Naive thymus-derived CD4-positive, alpha-beta T cell (primary cell): ENCODE results near the gene FAM168A. TPM values are rescaled to one million over a fixed set of nuclear protein-coding genes. Genes with fewer than 3 reads are reported as not detected.
A peak's percentile ranks its signal among the peaks of the same experiment; 100 is the strongest.

ENCODE experiments used
- ATAC-seq: fragments of 150-1000 bp; cut with Tn5 transposase; 2 replicates; pipeline ENCODE4 v1.10.0; 2021; ENCODE audit warnings: mild to moderate bottlenecking, moderate library complexity
- CTCF ChIA-PET: fragments of 350-600 bp; sonication (Branson Sonifier 250); formaldehyde crosslinking; loops from one replicate; lab custom pipeline; 2021; ENCODE audit warnings: antibody characterized with exemption; lab: Charles Lee
- POLR2A ChIA-PET: fragments of 350-600 bp; sonication (Branson Sonifier 250); formaldehyde crosslinking; loops from one replicate; lab custom pipeline; 2021; ENCODE audit warnings: antibody characterized with exemption, inconsistent platforms; lab: Charles Lee
- DNase-seq, 9 donors: peaks; one replicate each; pipeline versions ENCODE4 v3.0.0 to v3.0.0-alpha.2; 2020 to 2022; ENCODE audit warnings: mixed read lengths in 1 of 9
- H3K27ac ChIP-seq: one replicate; pipeline ENCODE4 v1.7.0; 2013; ENCODE audit warnings: mild to moderate bottlenecking, low read depth, low read length, moderate library complexity
- H3K27me3 ChIP-seq, 2 donors: one replicate each; pipeline ENCODE4 v1.7.0; 2013; ENCODE audit warnings: low read length in 2 of 2, mild to moderate bottlenecking in 2 of 2, moderate library complexity in 2 of 2; ENCODE audit not compliant: control insufficient read depth in 2 of 2, insufficient read depth in 2 of 2
- H3K36me3 ChIP-seq, 3 experiments: 1 replicate in 2 of 3; 2 replicates in 1 of 3; pipeline ENCODE4 v1.7.0; 2013; ENCODE audit warnings: low read length in 3 of 3, mild to moderate bottlenecking in 3 of 3, moderate library complexity in 1 of 3; ENCODE audit not compliant: insufficient read depth in 3 of 3, control insufficient read depth in 2 of 3
- H3K4me1 ChIP-seq, 2 donors: one replicate each; pipeline ENCODE4 v1.7.0; 2013; ENCODE audit warnings: low read length in 2 of 2, mild to moderate bottlenecking in 2 of 2, moderate library complexity in 1 of 2; ENCODE audit not compliant: control insufficient read depth in 2 of 2, insufficient read depth in 2 of 2
- H3K4me3 ChIP-seq: 2 replicates; pipeline ENCODE4 v1.7.0; 2013; ENCODE audit warnings: mild to moderate bottlenecking, low read length
- H3K9me3 ChIP-seq, 3 experiments: 1 replicate in 2 of 3; 2 replicates in 1 of 3; pipeline ENCODE4 v1.7.0; 2013; ENCODE audit warnings: low read length in 3 of 3; ENCODE audit not compliant: control insufficient read depth in 2 of 3
- H3K27ac Mint-ChIP-seq, 9 donors: one replicate each; pipeline ENCODE4 v1.8.0; 2020 to 2022; ENCODE audit warnings: mixed read lengths in 9 of 9, mild to moderate bottlenecking in 8 of 9, moderate library complexity in 5 of 9, inconsistent platforms in 2 of 9
- H3K27me3 Mint-ChIP-seq, 5 donors: one replicate each; pipeline ENCODE4 v1.8.0; 2021 to 2022; ENCODE audit warnings: mixed read lengths in 5 of 5, mild to moderate bottlenecking in 1 of 5
- H3K36me3 Mint-ChIP-seq, 5 donors: one replicate each; pipeline ENCODE4 v1.8.0; 2020 to 2022; ENCODE audit warnings: mixed read lengths in 5 of 5, mild to moderate bottlenecking in 3 of 5, inconsistent platforms in 1 of 5
- H3K4me1 Mint-ChIP-seq, 7 donors: one replicate each; pipeline ENCODE4 v1.8.0; 2020 to 2022; ENCODE audit warnings: mixed read lengths in 7 of 7, mild to moderate bottlenecking in 3 of 7, inconsistent platforms in 1 of 7
- H3K4me3 Mint-ChIP-seq, 10 donors: one replicate each; pipeline ENCODE4 v1.8.0; 2020 to 2022; ENCODE audit warnings: mild to moderate bottlenecking in 10 of 10, mixed read lengths in 10 of 10, moderate library complexity in 6 of 10, inconsistent platforms in 2 of 10
- H3K9me3 Mint-ChIP-seq, 11 donors: one replicate each; pipeline ENCODE4 v1.8.0; 2020 to 2022; ENCODE audit warnings: mixed read lengths in 11 of 11, mild to moderate bottlenecking in 4 of 11, inconsistent platforms in 1 of 11, moderate library complexity in 1 of 11
- intact Hi-C, 2 donors: fragments of 100-400 bp; cut with micrococcal nuclease; formaldehyde crosslinking; loops; one replicate each; pipeline ENCODE4 v1.15.1; 2023
- polyA plus RNA-seq, 2 donors: library from polyadenylated mRNA; unstranded; fragments of 300-500 nt; fragmentation: Illumina TruSeq; gene quantifications; one replicate each; pipeline ENCODE4 v1.2.3, GENCODE V29; 2021
- total RNA-seq, 6 experiments: library from RNA in 5 of 6; stranded (reverse) in 5 of 6; gene quantifications; 1 replicate in 5 of 6; 2 replicates in 1 of 6; pipeline ENCODE4 v1.2.3 and lab custom pipeline; 2021 to 2026

FAM168A gene
- total and polyA plus RNA-seq, 7 experiments from 2014 or later = 3.3 to 33.0 (median 23.1) TPM

DNA sequence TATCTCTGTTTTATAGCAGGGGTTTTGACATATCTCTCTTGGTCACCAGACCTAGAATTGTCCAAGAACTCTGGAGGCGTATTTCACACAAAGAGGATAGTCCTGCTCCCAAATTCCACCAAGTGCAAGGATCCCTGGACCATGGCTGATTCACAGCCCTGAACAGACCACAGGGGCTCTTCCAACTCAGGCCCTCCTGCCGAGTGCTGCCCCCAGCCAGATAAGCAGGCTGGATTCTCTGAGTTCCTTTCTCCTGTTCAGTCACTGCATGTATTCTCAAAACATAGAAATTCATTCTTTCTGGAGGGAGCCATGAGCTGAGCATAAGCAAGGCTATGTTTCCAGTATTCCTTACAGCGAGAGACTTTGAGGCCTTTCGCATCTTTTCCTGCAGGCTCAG is 35.1 kb upstream of the FAM168A start:
- no peaks in the 10 kb centered on the region for H3K36me3 ChIP-seq
- ChIA-PET POLR2A (interaction anchor here (2.2 kb wide), 1 partner anchor 15 kb away, joined by 8 read pairs; no protein-coding TSS in a partner anchor), CTCF (interaction anchor here (0.7 to 5.3 kb wide), 2 partner anchors 27 to 37 kb away, joined by 4 to 24 read pairs; no protein-coding TSS in a partner anchor)
- peaks cover 0 to 19% of the 10 kb centered on the region in 2 donors for H3K4me1 ChIP-seq
- Mint-ChIP-seq H3K27me3 (no peaks in the 10 kb centered on the region), H3K36me3 (peaks cover 0 to 3% (median 0%) of the 10 kb centered on the region in 5 donors), H3K27ac (peak overlapping the region in 3 of 9 donors; percentile 24 to 79 (median 69)), H3K9me3 (peaks cover 0 to 16% (median 0%) of the 10 kb centered on the region in 11 donors), H3K4me3 (no peak overlapping the region), H3K4me1 (peaks cover 9 to 26% (median 18%) of the 10 kb centered on the region in 7 donors)
- no peak for DNase-seq
- H3K9me3 ChIP-seq = peaks cover 0 to 6% (median 0%) of the 10 kb centered on the region in 3 experiments
- H3K4me3 ChIP-seq = no peak overlapping the region
- intact Hi-C loops = no loop called here
- ATAC-seq = no peak
- H3K27ac ChIP-seq = no peak overlapping the region
- no peaks in the 10 kb centered on the region for H3K27me3 ChIP-seq

DNA sequence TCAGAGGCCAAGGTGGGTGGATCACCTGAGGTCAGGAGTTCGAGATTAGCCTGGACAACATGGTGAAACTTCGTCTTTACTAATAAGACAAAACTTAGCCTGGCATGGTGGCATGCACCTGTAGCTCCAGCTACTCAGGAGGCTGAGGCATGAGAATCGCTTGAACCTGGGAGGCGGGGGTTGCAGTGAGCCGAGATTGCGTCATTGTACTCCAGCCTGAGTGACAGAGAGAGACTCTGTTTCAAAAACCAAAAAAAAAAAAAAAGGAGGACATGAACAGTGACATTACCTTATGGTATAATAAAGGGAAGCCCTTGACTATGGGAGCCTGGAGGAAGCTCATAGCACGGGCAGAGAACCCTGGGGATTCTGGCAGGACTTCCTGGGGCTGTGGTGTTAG is 32.0 kb upstream of the FAM168A start:
- H3K4me3 Mint-ChIP-seq = no peak overlapping the region
- no peak overlapping the region for H3K27ac ChIP-seq
- ATAC-seq = no peak
- no peak for DNase-seq
- POLR2A ChIA-PET = no interaction called here
- no peak overlapping the region for H3K4me3 ChIP-seq
- intact Hi-C loops = loop anchor here in 1 of 2 donors (2.0 kb wide), 1 partner anchor 17 kb away; the partner anchor contains the start of gene PLEKHB1
- H3K9me3 Mint-ChIP-seq = peaks cover 0 to 16% (median 0%) of the 10 kb centered on the region in 11 donors
- no peaks in the 10 kb centered on the region for H3K27me3 ChIP-seq
- peaks cover 0 to 4% (median 0%) of the 10 kb centered on the region in 5 donors for H3K27me3 Mint-ChIP-seq
- peak overlapping the region in 2 of 9 donors; percentile 0 to 59 for H3K27ac Mint-ChIP-seq
- no peaks in the 10 kb centered on the region for H3K36me3 Mint-ChIP-seq
- H3K4me1 ChIP-seq = peaks cover 0 to 20% of the 10 kb centered on the region in 2 donors
- H3K4me1 Mint-ChIP-seq = peaks cover 12 to 27% (median 18%) of the 10 kb centered on the region in 7 donors
- H3K9me3 ChIP-seq = peaks cover 0 to 6% (median 0%) of the 10 kb centered on the region in 3 experiments
- CTCF ChIA-PET = interaction anchor here (1.5 to 3.8 kb wide), 2 partner anchors 11 to 31 kb away, joined by 5 to 38 read pairs; no protein-coding TSS in a partner anchor
- H3K36me3 ChIP-seq = no peaks in the 10 kb centered on the region

DNA sequence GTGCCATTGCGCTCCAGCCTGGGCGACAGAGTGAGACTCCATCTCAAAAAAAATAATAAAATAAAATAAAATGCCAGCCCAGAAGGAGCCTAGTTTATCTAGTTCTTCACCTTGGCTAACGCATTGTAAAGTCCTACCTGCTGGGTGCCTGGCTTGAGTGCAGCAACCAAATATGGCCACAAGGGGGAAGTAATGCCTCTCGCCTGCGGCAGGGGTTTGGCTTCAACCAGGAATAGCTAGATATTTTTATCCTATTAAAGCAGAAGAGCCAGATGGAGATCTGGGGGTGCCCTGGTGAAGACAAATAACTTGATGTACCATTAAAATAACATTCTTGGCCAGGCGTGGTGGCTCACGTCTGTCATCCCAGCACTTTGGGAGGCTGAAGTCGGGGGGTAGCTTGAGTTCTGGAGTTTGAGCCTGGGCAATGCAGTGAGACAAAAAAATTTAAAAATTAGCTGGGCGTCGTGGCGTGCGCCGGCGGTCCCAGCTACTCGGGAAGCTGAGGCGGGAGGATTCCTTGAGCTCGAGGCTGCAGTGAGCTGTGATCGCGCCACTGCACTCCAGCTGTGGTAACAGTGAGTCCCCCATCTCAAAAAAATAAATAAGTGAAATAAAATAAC is 27.9 kb upstream of the FAM168A start:
- peaks cover 0 to 3% of the 10 kb centered on the region in 2 donors for H3K4me1 ChIP-seq
- peaks cover 13 to 29% (median 27%) of the 10 kb centered on the region in 5 donors for H3K27me3 Mint-ChIP-seq
- POLR2A ChIA-PET = interaction anchor here (1.2 to 2.7 kb wide), 2 partner anchors 9 to 35 kb away, joined by 6 to 20 read pairs; no protein-coding TSS in a partner anchor
- H3K27ac Mint-ChIP-seq = peak overlapping the region in 1 of 9 donors; percentile 59
- H3K4me3 ChIP-seq = no peak overlapping the region
- H3K9me3 ChIP-seq = no peaks in the 10 kb centered on the region
- H3K4me1 Mint-ChIP-seq = peaks cover 0 to 15% (median 0%) of the 10 kb centered on the region in 7 donors
- H3K27ac ChIP-seq = no peak overlapping the region
- H3K9me3 Mint-ChIP-seq = peaks cover 0 to 4% (median 0%) of the 10 kb centered on the region in 11 donors
- H3K36me3 Mint-ChIP-seq = no peaks in the 10 kb centered on the region
- no peaks in the 10 kb centered on the region for H3K27me3 ChIP-seq
- H3K36me3 ChIP-seq = no peaks in the 10 kb centered on the region
- DNase-seq = peak; percentile 38 to 75 (median 66)
- intact Hi-C loops = loop anchor here (1.0 kb wide), 3 partner anchors 35 to 305 kb away; no protein-coding TSS in a partner anchor
- ATAC-seq = peak; percentile 88
- H3K4me3 Mint-ChIP-seq = peak overlapping the region in 1 of 10 donors; percentile 68
- CTCF ChIA-PET = interaction anchor here (0.6 to 6.3 kb wide), 22 partner anchors 9 to 1915 kb away, joined by 3 to 190 read pairs (median 4); partner anchors contain the start of gene PLEKHB1

DNA sequence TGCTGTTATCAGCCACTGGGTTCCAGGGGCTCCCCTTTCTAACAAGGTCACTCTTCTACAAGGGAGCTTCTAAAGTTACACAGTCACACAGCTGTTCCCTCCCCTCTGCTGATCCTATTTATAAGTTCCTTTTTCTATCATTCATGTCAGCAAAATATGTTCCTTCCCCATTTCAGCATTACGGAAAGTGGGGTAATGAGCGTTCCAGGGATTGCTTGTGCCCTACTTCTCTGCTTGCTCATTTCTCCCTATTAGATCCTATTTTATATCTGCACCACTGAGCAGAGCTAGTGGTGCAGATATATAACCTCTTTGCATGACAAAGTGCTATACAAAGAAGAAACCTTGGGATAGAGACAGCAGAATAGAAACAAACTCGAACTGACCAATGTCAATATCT is 25.8 kb upstream of the FAM168A start:
- DNase-seq (no peak), ATAC-seq (peak; percentile 71)
- H3K4me3 ChIP-seq = no peak overlapping the region

DNA sequence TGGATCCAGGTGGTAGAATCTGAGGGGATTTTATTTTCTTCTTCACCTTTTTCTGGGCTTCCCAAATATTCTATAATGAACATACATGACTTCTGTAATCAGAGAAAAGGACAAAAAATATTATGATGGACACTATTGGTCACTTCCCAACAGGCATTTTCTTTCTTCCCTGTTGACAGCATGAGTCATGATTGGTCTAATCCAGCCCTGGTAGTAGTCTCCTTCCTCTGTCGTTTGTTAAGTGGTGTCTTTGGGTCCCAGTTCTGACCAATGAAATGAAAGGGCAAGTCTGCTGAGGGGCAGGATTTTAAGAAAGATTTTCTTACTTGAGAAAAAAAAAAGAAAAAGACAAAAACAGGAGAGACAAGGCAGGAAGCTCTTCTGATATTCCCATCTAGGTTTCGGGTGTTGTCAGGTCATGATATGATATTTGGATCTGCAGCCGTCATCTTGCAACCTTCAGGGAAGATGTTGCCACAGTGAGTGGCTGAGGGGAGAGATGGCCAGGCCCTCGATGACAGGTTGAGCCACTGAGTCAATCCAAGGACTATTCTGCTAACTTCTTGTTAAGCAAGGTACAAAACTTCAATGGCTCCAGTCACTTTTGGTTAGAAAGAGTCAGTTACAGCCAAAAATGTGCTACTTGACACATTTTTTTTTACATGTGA is 25.1 kb upstream of the FAM168A start:
- no peaks in the 10 kb centered on the region for H3K9me3 Mint-ChIP-seq
- Histone ChIP-seq H3K4me3 (no peak overlapping the region), H3K4me1 (peaks cover 0 to 3% of the 10 kb centered on the region in 2 donors), H3K9me3 (no peaks in the 10 kb centered on the region), H3K27ac (no peak overlapping the region), H3K27me3 (no peaks in the 10 kb centered on the region), H3K36me3 (no peaks in the 10 kb centered on the region)
- intact Hi-C loops = no loop called here
- CTCF ChIA-PET = interaction anchor here (6.3 kb wide), 1 partner anchor 38 kb away, joined by 190 read pairs; no protein-coding TSS in a partner anchor
- ATAC-seq (no peak), DNase-seq (no peak)
- H3K4me1 Mint-ChIP-seq = peaks cover 0 to 12% (median 0%) of the 10 kb centered on the region in 7 donors
- peak overlapping the region in 1 of 9 donors; percentile 46 for H3K27ac Mint-ChIP-seq
- H3K4me3 Mint-ChIP-seq = no peak overlapping the region
- POLR2A ChIA-PET = no interaction called here
- H3K36me3 Mint-ChIP-seq = no peaks in the 10 kb centered on the region
- peaks cover 13 to 32% (median 27%) of the 10 kb centered on the region in 5 donors for H3K27me3 Mint-ChIP-seq

More for the DNA sequence above, 25.8 kb upstream of the FAM168A start:
- H3K9me3 Mint-ChIP-seq = no peaks in the 10 kb centered on the region
- Histone ChIP-seq H3K36me3 (no peaks in the 10 kb centered on the region), H3K4me1 (peaks cover 0 to 3% of the 10 kb centered on the region in 2 donors), H3K27me3 (no peaks in the 10 kb centered on the region), H3K9me3 (no peaks in the 10 kb centered on the region), H3K27ac (no peak overlapping the region)
- no peaks in the 10 kb centered on the region for H3K36me3 Mint-ChIP-seq
- ChIA-PET POLR2A (no interaction called here), CTCF (interaction anchor here (1.2 to 6.3 kb wide), 2 partner anchors 37 to 272 kb away, joined by 3 to 190 read pairs; no protein-coding TSS in a partner anchor)
- peaks cover 13 to 32% (median 27%) of the 10 kb centered on the region in 5 donors for H3K27me3 Mint-ChIP-seq
- H3K4me1 Mint-ChIP-seq = peaks cover 0 to 12% (median 0%) of the 10 kb centered on the region in 7 donors
- intact Hi-C loops = no loop called here
- H3K27ac Mint-ChIP-seq = no peak overlapping the region
- H3K4me3 Mint-ChIP-seq = no peak overlapping the region

DNA sequence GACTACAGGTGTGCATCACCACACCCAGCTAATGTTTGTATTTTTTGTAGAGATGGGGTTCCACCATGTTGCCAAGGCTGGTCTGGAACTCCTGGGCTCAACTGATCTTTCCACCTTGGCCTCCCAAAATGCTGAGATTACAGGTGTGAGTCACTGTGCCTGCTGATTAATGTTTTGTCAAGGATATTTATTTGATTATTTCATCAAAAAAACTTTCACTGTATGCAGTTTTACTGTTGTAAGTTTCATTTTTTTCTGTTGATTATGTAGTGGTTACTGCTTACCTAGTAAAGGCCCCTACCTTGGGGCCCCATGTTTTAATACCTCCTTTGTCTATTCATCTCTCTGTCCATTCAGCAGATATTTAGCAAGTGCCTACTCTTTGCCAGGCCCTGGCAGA is 16.7 kb upstream of the FAM168A start:
- no peaks in the 10 kb centered on the region for H3K36me3 ChIP-seq
- H3K4me1 ChIP-seq = no peaks in the 10 kb centered on the region
- ATAC-seq = no peak
- H3K9me3 ChIP-seq = no peaks in the 10 kb centered on the region
- no peak overlapping the region for H3K4me3 ChIP-seq
- H3K27me3 ChIP-seq = peaks cover 0 to 4% of the 10 kb centered on the region in 2 donors
- H3K9me3 Mint-ChIP-seq = no peaks in the 10 kb centered on the region
- no peaks in the 10 kb centered on the region for H3K36me3 Mint-ChIP-seq
- DNase-seq = no peak
- no peak overlapping the region for H3K4me3 Mint-ChIP-seq
- H3K27ac ChIP-seq = no peak overlapping the region
- peaks cover 0 to 5% (median 0%) of the 10 kb centered on the region in 5 donors for H3K27me3 Mint-ChIP-seq
- no peak overlapping the region for H3K27ac Mint-ChIP-seq
- H3K4me1 Mint-ChIP-seq = no peaks in the 10 kb centered on the region
- CTCF ChIA-PET = no interaction called here
- POLR2A ChIA-PET = no interaction called here
- intact Hi-C loops = no loop called here
